T-cell (primary cell): Measurements from ENCODE around the gene SLC25A41. TPM values are rescaled to one million over a fixed set of nuclear protein-coding genes. Genes with fewer than 3 reads are reported as not detected.

ENCODE experiments used
- total RNA-seq, 35 experiments: library from RNA in 6 of 35; stranded (reverse) in 6 of 35; fragments of 120-200 nt in 1 of 35; gene quantifications; one replicate each; pipeline versions ENCODE4 v1.2.1 to v1.2.4 and lab custom pipeline; 2013 to 2026

The SLC25A41 gene
- total RNA-seq, 5 donors from 2014 or later (not counting 1 experiment from before 2014, with no cell fraction given) = 0.33 to 0.35 (median 0.33) TPM; not detected in 2

Other genes with a start within 250 kb of the SLC25A41 start
- 10 to 100 TPM; 31.4 to 59.8 (median 57.2) TPM for gene MLLT1, start 153.8 kb downstream of the SLC25A41 start, total RNA-seq
- gene ACER1, start 100.2 kb downstream of the SLC25A41 start, total RNA-seq = 1 to 10 TPM in 2 of 5 donors, under 1 TPM in 3; 0.16 to 2.7 (median 0.63) TPM
- gene CLPP, start 72.2 kb downstream of the SLC25A41 start, total RNA-seq = 10 to 100 TPM; 74.0 to 92.0 (median 77.2) TPM
- gene ALKBH7, start 61.0 kb downstream of the SLC25A41 start, total RNA-seq = 10 to 100 TPM; 49.9 to 94.8 (median 83.5) TPM
- gene PSPN, start 57.8 kb downstream of the SLC25A41 start, total RNA-seq = 1 to 10 TPM; 1.7 to 4.1 (median 3.2) TPM
- gene GTF2F1, start 40.6 kb downstream of the SLC25A41 start, total RNA-seq = 10 to 100 TPM; 52.6 to 63.1 (median 60.3) TPM
- 100 to 1,000 TPM; 147 to 194 (median 189) TPM for gene KHSRP, start 9.0 kb downstream of the SLC25A41 start, total RNA-seq
- 10 to 100 TPM; 15.5 to 28.0 (median 25.5) TPM for gene SLC25A23, start 26.0 kb upstream of the SLC25A41 start, total RNA-seq
- gene CRB3, start 30.5 kb upstream of the SLC25A41 start, total RNA-seq = 1 to 10 TPM; 5.7 to 6.5 (median 5.9) TPM
- gene DENND1C, start 48.0 kb upstream of the SLC25A41 start, total RNA-seq = 100 to 1,000 TPM; 107 to 140 (median 114) TPM
- 1 to 10 TPM; 3.3 to 7.6 (median 5.0) TPM for gene TUBB4A, start 68.5 kb upstream of the SLC25A41 start, total RNA-seq
- gene TNFSF9, start 97.3 kb upstream of the SLC25A41 start, total RNA-seq = 1 to 10 TPM; 1.3 to 6.0 (median 1.6) TPM
- gene CD70, start 157.4 kb upstream of the SLC25A41 start, total RNA-seq = 1 to 10 TPM; 1.9 to 4.3 (median 2.0) TPM
- gene TNFSF14, start 236.4 kb upstream of the SLC25A41 start, total RNA-seq = 10 to 100 TPM in 3 of 5 donors, 1 to 10 TPM in 2; 1.9 to 22.6 (median 12.7) TPM